WTC11 (cell line): ENCODE data around the gene NUDCD3. TPM values are rescaled to one million over a fixed set of nuclear protein-coding genes. Genes with fewer than 3 reads are reported as not detected.

Experiments used
- ATAC-seq: fragments of 200-7000 bp; cut with Tn5 transposase; 2 replicates; pipeline ENCODE4 v1.10.0; 2021; ENCODE audit warnings: mild to moderate bottlenecking, moderate library complexity
- CTCF ChIA-PET: fragments of 300-600 bp; sonication (Branson Sonifier 250); formaldehyde crosslinking; loops from one replicate; lab custom pipeline; 2021; ENCODE audit warnings: antibody characterized with exemption; lab: Charles Lee
- POLR2A ChIA-PET: fragments of 350-600 bp; sonication (Branson Sonifier 250); formaldehyde crosslinking; loops from one replicate; lab custom pipeline; 2021; ENCODE audit warnings: antibody characterized with exemption; lab: Charles Lee
- DNase-seq: peaks from one replicate; pipeline ENCODE4 v3.0.0; 2021; ENCODE audit warnings: low spot score
- H3K27ac Mint-ChIP-seq: 2 replicates; pipeline ENCODE4 v1.8.0; 2021; ENCODE audit warnings: mixed read lengths
- H3K27me3 Mint-ChIP-seq: 2 replicates; pipeline ENCODE4 v1.8.0; 2021; ENCODE audit warnings: low read depth, mild to moderate bottlenecking, moderate library complexity, mixed read lengths
- H3K36me3 Mint-ChIP-seq: 2 replicates; pipeline ENCODE4 v1.8.0; 2021; ENCODE audit warnings: mixed read lengths
- H3K4me1 Mint-ChIP-seq: 2 replicates; pipeline ENCODE4 v1.8.0; 2022; ENCODE audit warnings: mixed read lengths
- H3K4me3 Mint-ChIP-seq: 2 replicates; pipeline ENCODE4 v1.8.0; 2021; ENCODE audit warnings: mild to moderate bottlenecking, moderate library complexity, mixed read lengths
- H3K9me3 Mint-ChIP-seq: 2 replicates; pipeline ENCODE4 v1.8.0; 2021; ENCODE audit warnings: mixed read lengths
- CBFB ChIP-seq: sonication (generic); formaldehyde crosslinking; IDR thresholded peaks from 2 replicates; pipeline ENCODE4 v1.8.1; 2022; ENCODE audit warnings: mild to moderate bottlenecking, low read depth, missing genetic modification reagents
- CREM ChIP-seq: sonication (generic); formaldehyde crosslinking; IDR thresholded peaks from 2 replicates; pipeline ENCODE4 v1.8.1; 2022; ENCODE audit warnings: mild to moderate bottlenecking, missing genetic modification reagents, moderate library complexity
- E2F1 ChIP-seq: sonication (generic); formaldehyde crosslinking; IDR thresholded peaks from 2 replicates; pipeline ENCODE4 v1.8.0; 2022; ENCODE audit warnings: mild to moderate bottlenecking, missing genetic modification reagents
- ESRRA ChIP-seq: sonication (generic); formaldehyde crosslinking; IDR thresholded peaks from 2 replicates; pipeline ENCODE4 v1.8.1; 2022; ENCODE audit warnings: mild to moderate bottlenecking, missing genetic modification reagents, borderline replicate concordance
- GABPB1 ChIP-seq: sonication (generic); formaldehyde crosslinking; IDR thresholded peaks from 2 replicates; pipeline ENCODE4 v1.8.1; 2023; ENCODE audit warnings: mild to moderate bottlenecking, missing genetic modification reagents
- PRDM15 ChIP-seq: sonication (generic); formaldehyde crosslinking; IDR thresholded peaks from 2 replicates; pipeline ENCODE4 v1.8.0; 2022; ENCODE audit warnings: missing genetic modification reagents
- SOX15 ChIP-seq: fragments of 250-450 bp; sonication (Bioruptor Pico); IDR thresholded peaks from 2 replicates; pipeline ENCODE4 v1.9.0; 2021; ENCODE audit warnings: mild to moderate bottlenecking
- SP1 ChIP-seq: sonication (generic); formaldehyde crosslinking; conservative IDR thresholded peaks from 2 replicates; pipeline ENCODE4 v1.8.1; 2022; ENCODE audit warnings: missing genetic modification reagents
- TEAD1 ChIP-seq: sonication (generic); formaldehyde crosslinking; IDR thresholded peaks from 2 replicates; pipeline ENCODE4 v1.8.0; 2022; ENCODE audit warnings: mild to moderate bottlenecking, missing genetic modification reagents
- ZMAT4 ChIP-seq: fragments of 250-450 bp; sonication (Bioruptor Pico); IDR thresholded peaks from 2 replicates; pipeline ENCODE4 v1.9.0; 2021; ENCODE audit warnings: mild to moderate bottlenecking
- ZNF138 ChIP-seq: sonication (generic); formaldehyde crosslinking; conservative IDR thresholded peaks from 2 replicates; pipeline ENCODE4 v1.8.1; 2022; ENCODE audit warnings: mild to moderate bottlenecking, moderate library complexity, missing genetic modification reagents
- ZNF263 ChIP-seq: sonication (generic); formaldehyde crosslinking; IDR thresholded peaks from 2 replicates; pipeline ENCODE4 v1.8.1; 2022; ENCODE audit warnings: low read depth, mild to moderate bottlenecking, moderate library complexity, missing genetic modification reagents
- ZNF281 ChIP-seq: sonication (generic); formaldehyde crosslinking; IDR thresholded peaks from 2 replicates; pipeline ENCODE4 v1.8.0; 2023; ENCODE audit warnings: mild to moderate bottlenecking, missing genetic modification reagents
- ZNF512 ChIP-seq: sonication (generic); formaldehyde crosslinking; IDR thresholded peaks from 2 replicates; pipeline ENCODE4 v1.8.1; 2022; ENCODE audit warnings: missing genetic modification reagents, borderline replicate concordance
- total RNA-seq: library from RNA; stranded (reverse); gene quantifications from 3 replicates; pipeline ENCODE4 v1.2.3, GENCODE V29; 2021

The NUDCD3 gene
- total RNA-seq, 1 experiment from 2014 or later: 71.8 TPM

- no peak for TF ChIP-seq ZNF138 (CRISPR knock-in tag)
- no peak for TF ChIP-seq PRDM15
These were observed 40.5 kb upstream of the NUDCD3 start (continued) for GRCh38 chr7:44530990-44531389.

- POLR2A ChIA-PET: no interaction called here
- DNase-seq (no peak), ATAC-seq (no peak)
- H3K4me1 Mint-ChIP-seq: no peaks in the 10 kb centered on the region
- CTCF ChIA-PET: interaction anchor here (1.0 kb wide), 1 partner anchor 10 kb away, joined by 3 read pairs; no protein-coding TSS in a partner anchor
- peaks cover 12% of the 10 kb centered on the region for H3K27me3 Mint-ChIP-seq
- peaks cover 14% of the 10 kb centered on the region for H3K9me3 Mint-ChIP-seq
- H3K27ac Mint-ChIP-seq: no peak overlapping the region
- H3K4me3 Mint-ChIP-seq: no peak overlapping the region
- TF ChIP-seq SOX15 (CRISPR knock-in tag): no peak
- no peak for TF ChIP-seq CREM (CRISPR knock-in tag)
- H3K36me3 Mint-ChIP-seq: 0 out of 2 replicates have a peak, but pooled peaks cover 4% of the 10 kb centered on the region
These were observed 34.4 kb upstream of the NUDCD3 start for GRCh38 chr7:44524811-44525388.

- DNase-seq (no peak), ATAC-seq (no peak)
- H3K27me3 Mint-ChIP-seq: peaks cover 9% of the 10 kb centered on the region; the same call in 1 of the 2 replicates
- H3K4me3 Mint-ChIP-seq: no peak overlapping the region
- CTCF ChIA-PET: interaction anchor here (1.6 kb wide), 1 partner anchor 12 kb away, joined by 10 read pairs; no protein-coding TSS in a partner anchor
- POLR2A ChIA-PET: no interaction called here
- no peak overlapping the region for H3K27ac Mint-ChIP-seq
- 0 out of 2 replicates have a peak, but pooled peaks cover 4% of the 10 kb centered on the region for H3K36me3 Mint-ChIP-seq
- H3K4me1 Mint-ChIP-seq: no peaks in the 10 kb centered on the region
- TF ChIP-seq CBFB (CRISPR knock-in tag) (no peak), ZMAT4 (CRISPR knock-in tag) (no peak), ZNF263 (no peak), TEAD1 (CRISPR knock-in tag) (no peak), E2F1 (CRISPR knock-in tag) (no peak), SP1 (CRISPR knock-in tag) (no peak), ZNF512 (CRISPR knock-in tag) (no peak), GABPB1 (CRISPR knock-in tag) (no peak), ESRRA (CRISPR knock-in tag) (no peak), ZNF281 (no peak), CREM (CRISPR knock-in tag) (no peak)
- peaks cover 9% of the 10 kb centered on the region for H3K9me3 Mint-ChIP-seq
These were observed 31.9 kb upstream of the NUDCD3 start for GRCh38 chr7:44522315-44522714.
